ENCODE measurements around the gene RPL37.
"Not testable (repeated sequence)": the region's sequence is repeated elsewhere in the genome, so short reads cannot be mapped to it uniquely, and the experiment has no call there.

GRCh38 chr5:40786664-40787063, 48.4 kb downstream of the RPL37 start:
- TF ChIP-seq POLR2A (IDR thresholded peaks at IDR 0.05; ENCODE audit: low read length); GATA1 (IDR thresholded peaks at IDR 0.05; ENCODE audit: low read depth, low read length): not testable (repeated sequence)

All from erythroblast (primary cell).